NCI-H510A (cell line): ENCODE measurements around the gene CCDC169.
"Not testable (repeated sequence)": the region's sequence is repeated elsewhere in the genome, so short reads cannot be mapped to it uniquely, and the experiment has no call there.

Experiments used
- DNase-seq: peaks from one replicate; lab custom pipeline; 2025; lab: John Stamatoyannopoulos, UW

The CCDC169 gene

DNA sequence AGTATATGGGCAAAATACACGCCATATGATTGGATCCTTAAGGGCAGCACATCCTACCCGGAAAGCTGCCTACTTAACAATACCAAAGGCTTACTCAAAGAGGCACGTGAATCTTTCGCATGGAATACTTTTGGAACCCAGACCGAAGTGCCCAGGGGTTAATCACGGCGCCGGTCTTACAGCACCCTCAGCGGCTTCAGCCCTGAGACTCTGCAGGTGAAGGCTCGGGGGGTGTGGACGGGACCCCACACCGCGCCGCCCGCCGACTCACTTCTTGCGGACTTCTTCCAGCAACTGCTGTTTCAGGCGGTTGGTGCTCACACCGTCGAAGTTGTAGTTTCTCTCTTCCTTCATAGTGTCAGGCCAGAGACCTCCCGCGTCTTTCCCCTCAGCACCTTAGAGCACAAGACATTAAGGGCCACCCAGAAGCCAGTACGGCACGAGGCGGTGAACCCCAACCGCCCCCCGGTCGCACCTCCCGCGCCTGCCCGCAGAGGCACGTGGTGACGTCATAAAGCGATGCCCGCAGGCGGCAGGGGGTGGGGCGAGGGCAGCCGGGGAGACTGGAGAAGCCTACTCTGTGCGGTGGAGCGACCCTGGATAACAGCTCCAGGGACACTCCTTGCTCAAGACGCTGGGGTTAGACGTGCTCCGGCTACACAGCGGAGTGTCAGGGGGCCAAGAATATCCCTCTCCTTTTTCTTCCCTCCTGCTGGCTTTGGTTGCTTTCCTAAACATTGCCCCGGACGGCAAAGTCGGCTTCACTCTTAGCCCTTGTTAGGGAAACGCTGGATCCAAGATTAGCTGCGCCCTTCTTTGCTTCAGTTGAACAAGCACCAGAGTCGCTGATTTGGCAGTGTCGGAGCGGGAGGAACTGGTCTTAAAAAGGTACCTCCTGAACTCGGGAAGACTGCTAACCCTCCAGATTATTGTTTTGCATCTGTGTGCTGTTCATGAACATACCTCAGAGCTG, at the start of gene CCDC169:
Gene CCDC169 (minus strand): TSS at position 449 of the 973 bp plus-strand sequence. CDS start 95 bp downstream, at position 354.
- DNase-seq, result peak; percentile 47

DNA sequence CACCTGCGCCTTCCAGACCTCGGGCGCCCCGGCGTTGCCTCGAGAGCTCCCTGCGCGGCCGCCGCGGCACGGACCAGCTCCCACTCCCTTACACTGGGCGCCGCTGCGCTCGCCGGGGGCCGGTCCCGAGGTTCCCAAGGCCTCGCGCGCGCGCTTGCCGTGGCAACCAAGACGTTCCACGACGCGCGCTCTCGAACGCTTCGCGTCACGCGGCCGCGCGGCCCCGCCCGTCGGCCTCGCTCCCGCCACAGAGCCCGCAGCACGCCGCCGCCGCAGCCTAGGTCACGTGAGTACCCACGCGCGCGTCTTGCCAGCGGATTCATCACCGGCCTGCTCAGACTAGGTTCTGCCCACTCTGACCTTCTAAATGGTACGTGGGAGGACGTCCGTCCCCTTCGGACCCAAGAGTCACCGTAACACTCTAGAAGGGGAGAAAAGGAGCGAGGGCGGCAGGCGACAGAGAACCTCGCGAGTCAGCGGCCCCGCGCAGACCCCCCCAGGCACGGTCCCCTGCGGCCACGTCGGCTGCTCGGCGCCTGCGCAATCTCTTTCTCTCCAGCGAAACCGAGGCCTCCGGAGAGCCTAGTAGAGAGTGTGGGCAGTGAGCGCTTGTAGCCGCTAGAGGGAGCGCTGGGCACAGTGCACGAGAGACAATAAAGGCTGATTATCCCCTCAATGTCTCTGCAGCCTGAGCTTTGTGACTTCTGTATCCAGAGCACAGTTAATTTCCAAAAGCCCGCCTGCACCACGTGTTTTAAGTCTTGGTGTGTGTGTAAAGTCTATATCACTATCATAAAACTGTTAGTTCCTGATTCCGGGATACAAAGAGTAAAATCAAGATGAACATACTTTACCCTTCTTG, 48.8 kb upstream of the CCDC169 start, which contains the start of gene SPART:
Gene SPART (minus strand): TSS at position 173 of the 862 bp plus-strand sequence. CDS start 10,564 bp downstream, outside the sequence.
- peak; percentile 54 for DNase-seq

DNA sequence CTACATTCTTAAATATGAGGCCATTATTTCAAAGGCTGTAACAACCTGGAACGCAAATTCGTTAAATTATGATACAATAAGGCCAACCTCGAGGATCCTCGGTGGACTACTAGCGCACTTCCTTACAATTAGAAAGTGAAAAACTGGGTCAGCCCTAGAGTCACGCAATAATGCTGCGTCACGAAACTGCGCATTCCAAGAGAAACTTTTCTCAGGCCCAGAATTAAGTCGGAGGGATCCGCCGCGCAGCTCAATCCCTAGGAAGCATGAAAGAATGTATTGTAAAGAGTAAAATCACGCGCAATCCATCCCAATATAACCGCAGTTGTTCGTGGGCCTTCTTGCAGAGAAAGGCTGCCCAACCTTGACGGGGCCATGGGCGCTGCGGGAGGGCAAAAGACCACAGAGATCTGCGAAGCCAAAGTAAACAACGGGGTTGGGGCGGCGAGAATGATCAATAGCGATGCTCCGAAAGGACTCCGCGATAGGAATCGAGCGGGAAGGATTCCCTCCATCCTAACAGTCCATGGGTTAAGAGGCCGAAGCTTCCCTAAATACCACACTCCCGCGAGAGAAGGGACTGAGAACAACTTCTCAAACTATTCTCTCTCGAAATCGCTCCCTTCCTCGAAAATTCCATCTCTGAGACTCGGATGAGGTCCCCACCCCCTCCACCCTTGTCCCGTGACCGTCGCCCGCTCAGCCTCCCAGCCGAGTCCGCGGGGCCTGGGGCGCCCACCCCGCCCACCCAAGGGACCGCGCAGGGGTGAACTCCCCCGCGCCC, 48.0 kb upstream of the CCDC169 start:
- peak; percentile 26 for DNase-seq

DNA sequence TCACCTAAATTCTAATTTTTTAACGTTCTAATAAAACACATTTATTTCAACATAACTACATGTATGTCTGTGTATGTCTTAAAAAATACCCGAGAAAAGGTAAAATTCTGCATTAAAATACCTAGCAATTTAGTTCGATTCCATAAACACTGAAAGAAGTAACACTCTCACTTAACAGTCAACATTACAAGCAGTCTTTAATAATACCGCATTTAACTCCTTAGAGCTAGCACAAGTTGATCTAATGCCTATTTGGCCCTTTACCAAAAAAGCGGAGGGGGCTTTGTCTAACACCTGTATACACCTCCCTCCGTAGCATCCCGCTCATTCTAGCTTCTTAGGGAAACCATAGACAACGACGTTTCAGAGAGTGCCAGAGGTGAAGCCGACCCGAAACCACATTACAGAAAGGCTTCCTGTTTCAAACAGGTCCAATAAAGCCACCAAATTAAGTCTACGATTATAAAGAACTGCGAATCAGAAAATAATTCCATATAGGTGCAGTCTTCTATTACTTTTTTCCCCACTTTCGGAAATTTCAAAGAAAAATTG, 47.3 kb upstream of the CCDC169 start:
- DNase-seq, result peak; percentile 2

DNA sequence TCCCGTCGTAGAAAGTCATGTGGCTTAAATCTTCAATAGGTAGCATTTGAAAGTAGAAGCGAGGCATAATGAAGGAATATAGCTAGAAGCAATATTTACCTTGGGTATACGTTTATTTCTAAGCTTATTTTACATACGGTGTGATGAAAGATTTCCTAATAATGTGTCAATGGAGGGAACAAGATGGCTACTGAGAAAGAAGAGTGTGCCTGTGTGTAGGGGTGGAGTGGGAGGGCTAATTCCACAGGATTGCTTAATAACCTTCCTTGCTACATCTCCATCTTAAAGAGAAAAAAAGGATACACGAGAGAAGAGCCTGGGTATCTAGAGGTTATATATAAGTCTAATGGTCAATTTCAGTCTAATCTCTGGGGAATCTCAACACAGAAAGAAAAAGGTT, 46.6 kb upstream of the CCDC169 start:
- no peak for DNase-seq

DNA sequence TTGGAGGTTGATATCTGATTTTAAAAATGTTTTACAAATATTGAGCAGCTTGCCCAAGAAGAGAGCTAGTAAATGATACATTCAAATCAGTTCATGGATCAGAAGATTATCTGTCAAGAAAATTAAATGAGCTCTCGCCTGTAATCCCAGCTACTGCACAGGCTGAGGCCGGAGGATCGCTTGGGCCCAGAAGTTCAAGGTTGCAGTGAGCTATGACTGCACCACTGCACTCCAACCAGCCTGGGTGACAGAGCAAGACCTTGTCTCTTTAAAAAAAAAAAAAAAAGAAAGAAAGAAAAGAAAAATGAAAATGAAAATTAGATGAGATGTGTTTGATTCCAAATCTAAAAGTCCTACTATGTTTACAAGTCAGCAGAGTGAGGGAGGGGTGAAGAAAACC, 46.2 kb upstream of the CCDC169 start:
- DNase-seq, result no peak

DNA sequence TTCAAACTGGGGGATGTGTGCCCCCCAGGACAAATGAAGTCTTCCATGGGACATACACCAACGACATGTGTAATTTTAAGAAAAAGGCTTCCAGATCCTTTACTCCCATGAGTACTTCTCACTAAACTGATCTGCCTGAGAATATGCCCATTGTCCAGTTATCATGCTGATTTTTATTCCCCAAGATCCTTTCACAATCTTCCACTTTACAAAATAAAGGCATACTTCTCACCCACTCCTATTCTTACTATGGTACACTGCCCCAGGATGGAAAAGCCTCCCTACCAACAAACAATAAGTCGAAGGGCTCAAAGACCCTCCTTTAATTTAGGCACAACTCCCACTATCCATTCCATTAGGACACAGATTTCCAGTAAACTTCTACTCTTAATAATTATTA, 45.1 kb upstream of the CCDC169 start:
- DNase-seq, result no peak

DNA sequence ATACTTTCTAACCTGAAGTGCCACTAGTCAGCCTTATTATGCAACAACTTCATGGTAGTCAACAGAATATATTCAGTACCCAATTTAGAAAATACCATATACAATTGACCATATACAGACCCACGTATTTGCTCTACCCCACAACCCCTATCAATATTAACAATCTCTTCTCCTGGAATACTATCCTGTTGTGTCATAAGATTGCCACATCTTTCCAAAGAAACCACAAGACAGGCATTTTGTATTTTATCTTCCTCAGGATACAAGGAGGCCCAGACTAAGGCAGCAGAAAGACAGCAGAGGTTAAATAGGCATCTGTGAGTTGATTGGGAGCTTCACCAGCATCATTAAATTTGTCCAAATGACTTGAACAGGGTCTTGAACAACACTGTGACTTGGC, 44.1 kb upstream of the CCDC169 start:
- DNase-seq, result no peak

DNA sequence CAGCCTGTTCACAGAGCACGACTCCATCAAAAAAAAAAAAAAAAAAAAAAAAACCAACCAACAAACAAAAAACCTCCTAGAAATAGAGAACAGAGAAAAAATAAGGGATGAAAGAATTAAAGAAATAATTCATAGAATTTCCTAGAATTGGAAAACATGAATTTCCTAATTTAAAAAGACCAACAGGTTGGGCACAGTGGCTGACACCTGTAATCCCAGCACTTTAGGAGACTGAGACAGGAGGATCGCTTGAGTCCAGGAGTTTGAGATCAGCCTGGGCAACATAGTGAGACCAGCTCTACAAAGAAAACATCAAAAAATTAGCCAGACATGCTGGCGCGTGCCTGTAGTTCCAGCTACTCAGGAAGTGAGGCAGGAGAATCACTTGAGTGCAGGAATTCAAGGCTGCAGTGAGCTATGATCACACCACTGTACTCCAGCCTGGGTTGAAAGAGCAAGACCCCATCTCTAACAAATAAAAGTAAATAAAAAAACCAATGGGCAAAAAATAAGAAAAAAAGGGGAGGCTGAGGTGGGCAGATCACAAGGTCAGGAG, 42.1 kb upstream of the CCDC169 start:
- DNase-seq, result no peak

DNA sequence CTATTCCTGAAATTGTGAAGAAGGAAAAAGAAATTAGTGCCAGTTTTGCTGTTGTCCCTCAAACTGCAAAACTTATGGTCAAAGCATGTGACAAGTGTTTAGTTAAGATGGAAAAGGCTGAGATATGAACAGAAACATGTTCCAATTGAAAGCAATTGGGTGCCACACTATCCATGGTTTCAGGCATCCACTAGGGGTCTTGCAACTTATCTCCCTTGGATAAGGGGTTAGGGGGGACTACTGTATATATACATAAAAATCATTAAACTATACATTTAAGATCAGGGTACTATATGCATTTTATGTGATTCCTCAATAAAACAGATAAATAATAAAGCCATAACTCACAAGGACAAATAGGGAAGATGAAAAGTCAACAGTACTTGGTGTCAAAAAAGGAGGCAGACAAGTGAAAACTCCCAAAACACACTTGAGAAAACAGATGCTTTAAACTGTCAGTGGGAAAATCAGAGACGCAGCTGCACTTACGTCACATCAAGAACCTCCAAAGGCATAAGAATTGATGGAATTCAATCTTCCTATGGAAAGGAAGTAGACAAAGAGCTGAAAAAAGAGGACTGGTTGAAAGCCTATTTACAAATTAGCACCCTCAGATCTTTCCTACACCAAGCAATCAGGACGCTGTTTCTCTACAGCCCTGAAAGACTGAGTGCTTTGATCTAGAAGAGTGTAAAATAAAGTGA, 40.5 kb upstream of the CCDC169 start:
- DNase-seq, result no peak

DNA sequence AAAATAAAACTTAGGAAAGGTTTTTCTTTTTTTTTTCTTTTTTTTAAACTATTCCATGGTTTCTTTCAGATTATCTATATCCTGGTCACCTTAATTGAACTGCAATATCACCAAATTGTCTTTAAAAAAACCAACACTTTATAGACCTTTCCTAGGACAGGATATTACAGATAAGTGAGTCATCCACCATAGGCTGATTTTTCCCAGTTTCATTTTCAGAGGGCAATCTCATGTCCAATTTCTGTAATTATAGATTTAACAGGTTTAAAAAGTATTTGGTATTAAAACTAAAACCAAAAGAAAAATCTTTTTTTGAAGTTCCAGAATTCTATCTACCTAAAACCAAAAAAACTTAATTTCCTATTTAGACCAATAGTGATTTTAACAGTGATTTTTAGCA, 35.4 kb upstream of the CCDC169 start:
- DNase-seq, result no peak

DNA sequence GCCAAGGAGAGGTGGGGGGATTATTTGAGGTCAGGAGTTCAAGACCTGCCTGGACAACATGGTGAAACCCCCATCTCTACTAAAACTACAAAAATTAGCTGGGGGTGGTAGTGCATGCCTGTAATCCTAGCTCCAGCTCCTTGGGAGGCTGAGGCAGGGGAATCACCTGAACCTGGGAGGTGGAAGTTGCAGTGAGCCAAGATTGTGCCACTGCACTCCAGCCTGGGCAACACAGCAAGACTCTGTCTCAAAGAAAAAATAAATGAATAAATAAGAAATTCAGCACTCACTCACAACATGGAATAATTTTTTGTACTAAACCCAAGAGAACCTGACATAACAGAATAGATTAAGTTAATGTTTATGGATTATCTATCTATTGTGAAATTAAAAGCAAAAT, 34.6 kb upstream of the CCDC169 start:
- not testable (repeated sequence) for DNase-seq

DNA sequence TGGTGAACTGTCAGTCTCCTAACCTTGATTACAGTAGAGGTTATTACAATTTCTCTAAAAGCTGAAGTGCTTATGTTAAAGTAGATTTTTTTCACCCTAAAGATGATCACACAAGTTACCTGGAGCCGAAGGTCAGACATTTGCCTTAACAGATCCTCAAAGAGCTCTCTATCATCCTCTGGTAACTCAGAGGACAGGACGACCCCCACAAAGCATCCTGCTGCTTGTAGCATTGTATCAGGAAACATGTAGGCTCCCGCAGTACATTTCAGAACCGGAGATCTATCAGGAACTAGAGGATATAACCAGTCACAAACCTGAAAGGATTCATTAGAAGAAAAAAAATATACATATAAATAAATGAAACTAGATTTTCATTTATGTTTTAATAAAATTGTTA, 33.7 kb upstream of the CCDC169 start:
- DNase-seq, result no peak

DNA sequence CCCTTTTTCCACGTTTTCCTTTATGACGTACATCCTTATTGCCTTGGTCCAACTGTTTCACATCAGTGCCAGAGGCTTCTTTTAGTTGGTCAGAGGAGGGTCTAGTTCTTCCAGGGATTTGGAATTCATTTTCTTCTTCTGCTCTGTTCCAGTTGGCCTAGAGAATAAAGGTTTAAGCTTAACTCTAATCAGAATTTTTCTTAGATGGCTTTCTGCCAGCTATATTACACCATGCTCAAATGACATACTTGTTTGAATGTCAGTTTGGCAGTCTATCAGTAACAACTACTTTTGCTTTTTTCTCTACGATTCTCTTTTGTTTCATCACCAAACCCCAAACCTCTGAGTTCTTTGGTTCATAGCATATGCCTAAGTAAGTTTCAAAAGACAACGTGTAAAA, 31.7 kb upstream of the CCDC169 start:
- no peak for DNase-seq

DNA sequence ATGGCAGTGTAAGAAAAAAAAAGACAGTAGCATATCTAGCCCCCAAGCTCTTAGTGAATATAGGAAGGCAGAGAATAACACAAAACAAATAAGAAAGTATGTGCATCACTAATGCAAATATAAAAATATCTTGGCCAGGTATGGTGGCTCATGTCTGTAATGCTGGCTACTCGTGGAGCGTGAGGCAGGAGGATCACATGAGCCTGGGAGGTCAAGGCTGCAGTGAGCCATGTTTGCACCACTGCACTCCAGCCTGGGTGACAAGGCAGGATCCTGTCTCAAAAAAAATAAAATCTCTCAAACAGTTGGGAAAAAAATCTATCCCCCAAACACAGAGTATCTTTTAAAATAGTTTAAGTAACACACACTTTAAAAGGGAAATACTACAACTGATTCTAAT, 31.2 kb upstream of the CCDC169 start:
- no peak for DNase-seq

DNA sequence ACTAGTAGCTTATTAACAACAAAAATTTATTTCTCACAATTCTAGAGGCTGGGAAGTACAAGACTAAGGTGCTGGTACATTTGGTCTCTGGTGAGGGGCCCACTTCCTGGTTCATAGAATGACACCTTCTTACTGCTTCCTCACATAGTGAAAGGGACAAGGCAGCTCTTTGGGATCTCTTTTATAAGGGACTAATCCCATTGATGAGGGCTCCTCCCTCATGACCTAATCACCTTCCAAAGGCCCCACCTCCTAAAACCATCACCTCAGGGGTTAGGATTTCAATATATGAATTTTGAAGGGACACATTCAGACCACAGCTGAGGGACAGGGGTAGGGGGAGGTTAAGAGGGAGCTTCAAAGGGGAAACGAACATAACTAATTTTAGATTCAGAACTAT, 28.3 kb upstream of the CCDC169 start:
- DNase-seq, result no peak

DNA sequence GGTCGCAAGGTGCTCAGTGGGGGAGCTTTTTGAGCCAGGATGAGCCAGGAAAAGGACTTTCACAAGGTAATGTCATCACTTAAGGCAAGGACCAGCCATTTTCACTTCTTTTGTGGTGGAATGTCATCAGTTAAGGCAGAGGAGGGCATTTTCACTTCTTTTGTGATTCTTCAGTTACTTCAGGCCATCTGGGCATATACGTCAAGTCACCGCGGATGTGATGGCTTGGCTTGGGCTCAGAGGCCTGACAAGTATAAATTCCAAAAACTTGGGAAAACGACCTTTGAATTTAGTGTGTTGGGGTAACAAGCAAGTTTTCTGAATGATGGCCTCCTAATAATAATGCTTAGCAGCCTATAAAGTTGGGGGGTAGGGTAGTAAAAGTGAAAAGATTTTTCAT, 27.3 kb upstream of the CCDC169 start:
- not testable (repeated sequence) for DNase-seq

DNA sequence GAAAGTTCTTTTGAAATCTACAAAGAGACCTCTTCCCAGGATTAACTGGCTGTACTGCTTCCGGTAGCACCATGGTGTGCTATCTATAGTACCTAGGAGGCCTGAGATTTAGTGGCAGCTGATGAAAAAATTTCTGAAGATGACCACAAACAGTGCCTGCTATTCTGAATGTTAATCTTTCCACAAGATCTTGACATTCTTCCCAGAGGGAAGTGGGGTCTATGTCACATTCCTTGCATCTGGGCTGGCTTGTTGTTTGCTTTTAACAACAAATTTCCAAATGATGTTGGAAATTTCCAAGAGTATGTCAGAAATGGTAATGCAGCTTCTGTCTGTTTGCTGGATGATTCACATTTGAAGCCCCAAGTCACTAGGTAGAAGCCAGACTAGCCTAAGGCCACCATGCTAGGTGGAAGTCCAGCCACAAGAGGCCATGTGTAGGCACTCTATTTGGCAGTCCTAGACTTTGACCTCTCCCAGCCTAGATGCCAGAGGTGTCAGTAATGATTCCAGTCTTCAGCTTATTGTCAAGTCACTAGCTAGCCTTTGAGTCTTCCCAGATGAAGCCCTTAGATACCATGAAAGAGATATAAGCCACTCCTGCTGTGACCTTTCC, 26.4 kb upstream of the CCDC169 start:
- no peak for DNase-seq

DNA sequence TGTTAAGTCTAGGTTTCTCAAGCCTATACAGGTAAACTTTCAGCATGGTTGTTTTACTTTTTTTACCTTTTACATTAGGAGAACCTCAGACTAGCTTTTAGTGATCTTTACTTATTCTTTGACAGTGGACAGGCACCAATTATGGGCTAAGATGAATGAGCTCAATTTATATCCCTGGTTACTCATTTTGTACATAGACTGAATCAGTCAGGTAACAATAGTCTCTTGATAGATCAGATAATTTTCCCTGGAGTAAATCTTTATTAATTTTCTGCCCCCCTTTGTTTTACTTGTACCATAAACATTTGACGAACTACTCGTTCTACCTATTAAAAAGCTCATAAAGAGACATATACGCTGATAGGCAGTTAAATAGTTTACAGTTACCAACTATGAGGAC, 25.8 kb upstream of the CCDC169 start:
- no peak for DNase-seq

DNA sequence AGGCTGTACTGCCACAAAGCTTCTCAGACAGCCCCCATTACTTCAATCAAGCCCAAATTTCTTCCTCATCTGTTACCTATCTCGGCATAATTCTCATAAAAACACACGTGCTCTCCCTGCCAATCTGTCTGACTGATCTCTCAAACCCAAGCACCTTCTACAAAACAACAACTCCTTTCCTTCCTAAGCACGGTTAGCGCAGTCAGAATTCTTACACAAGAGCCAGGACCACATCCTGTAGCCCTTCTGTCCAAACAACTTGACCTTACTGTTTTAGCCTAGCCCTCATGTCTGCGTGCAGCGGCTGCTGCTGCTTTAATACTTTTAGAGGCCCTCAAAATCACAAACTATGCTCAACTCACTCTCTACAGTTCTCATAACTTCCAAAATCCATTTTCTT, 22.2 kb upstream of the CCDC169 start:
- not testable (repeated sequence) for DNase-seq
